Activated gamma-delta T cell treated with anti-CD3 and anti-CD28 coated beads, Interleukin-2, amount 50 U/mL, for 16 hours (primary cell): ENCODE results near the gene RAB11FIP3.

Experiments
- DNase-seq: peaks from one replicate; pipeline ENCODE4 v3.0.0-alpha.2; 2020; ENCODE audit warnings: low read depth

The RAB11FIP3 gene

GRCh38 chr16:533391-534123, 108.1 kb downstream of the RAB11FIP3 start:
- DNase-seq, result no peak

- DNase-seq, result no peak
Observed at GRCh38 chr16:534135-534534, 108.7 kb downstream of the RAB11FIP3 start.

- DNase-seq, result no peak
Observed at GRCh38 chr16:534856-535445, 109.5 kb downstream of the RAB11FIP3 start.

- DNase-seq, result no peak
Observed at GRCh38 chr16:535446-536405, 110.3 kb downstream of the RAB11FIP3 start.

GRCh38 chr16:536746-537145, 111.3 kb downstream of the RAB11FIP3 start:
- DNase-seq, result no peak

GRCh38 chr16:537415-538335, 112.2 kb downstream of the RAB11FIP3 start:
- DNase-seq, result no peak

- no peak for DNase-seq
Observed at GRCh38 chr16:539901-540530, 114.6 kb downstream of the RAB11FIP3 start.

GRCh38 chr16:540645-541340, 115.3 kb downstream of the RAB11FIP3 start:
- no peak for DNase-seq

GRCh38 chr16:543301-544164, 118.1 kb downstream of the RAB11FIP3 start:
- no peak for DNase-seq

- no peak for DNase-seq
Observed at GRCh38 chr16:544517-544916, 119.1 kb downstream of the RAB11FIP3 start.

- DNase-seq, result no peak
Observed at GRCh38 chr16:546909-547770, 121.7 kb downstream of the RAB11FIP3 start.

- no peak for DNase-seq
Observed at GRCh38 chr16:548586-548985, 123.1 kb downstream of the RAB11FIP3 start.

GRCh38 chr16:549544-550263, 124.3 kb downstream of the RAB11FIP3 start:
- no peak for DNase-seq

GRCh38 chr16:551210-551609, 125.8 kb downstream of the RAB11FIP3 start:
- DNase-seq, result no peak

GRCh38 chr16:552171-552570, 126.7 kb downstream of the RAB11FIP3 start:
- no peak for DNase-seq

- DNase-seq, result no peak
Observed at GRCh38 chr16:553601-554296, 128.3 kb downstream of the RAB11FIP3 start.

GRCh38 chr16:554297-554621, 128.8 kb downstream of the RAB11FIP3 start:
- DNase-seq, result no peak
